A673 (cell line): ENCODE data around the gene PIWIL4. TPM values are rescaled to one million over a fixed set of nuclear protein-coding genes. Genes with fewer than 3 reads are reported as not detected.
A peak's percentile ranks its signal among the peaks of the same experiment; 100 is the strongest.

Experiments used
- BruUV-seq: library from RNA; stranded (reverse); fragments of 400-500 nt; replicated peaks from 2 replicates; lab custom pipeline; 2021; lab: Mats Ljungman, UMichigan
- CTCF ChIA-PET: fragments of 300-600 bp; sonication (Branson Sonifier 250); formaldehyde crosslinking; loops from one replicate; lab custom pipeline; 2022; ENCODE audit warnings: antibody characterized with exemption; lab: Charles Lee
- POLR2A ChIA-PET: fragments of 300-600 bp; sonication (Branson Sonifier 250); formaldehyde crosslinking; loops from one replicate; lab custom pipeline; 2022; ENCODE audit warnings: antibody characterized with exemption; ENCODE audit not compliant: low non-redundant PET; lab: Charles Lee
- DNase-seq: peaks from one replicate; pipeline ENCODE4 v3.0.0-alpha.2; 2015; ENCODE audit warnings: low spot score
- H3K27ac ChIP-seq: fragments of 200-600 bp; sonication (generic); 2 replicates; pipeline ENCODE4 v1.5.1; 2016; ENCODE audit warnings: mixed run types, low read depth, mild to moderate bottlenecking, mixed read lengths, antibody characterized with exemption, low read length; ENCODE audit not compliant: poor library complexity, severe bottlenecking
- H3K27me3 ChIP-seq: fragments of 200-600 bp; sonication (generic); replicated peaks from 2 replicates; pipeline ENCODE4 v1.6.1; 2017; ENCODE audit warnings: mixed run types, low read depth, mild to moderate bottlenecking, mixed read lengths, antibody characterized with exemption, low read length; ENCODE audit not compliant: insufficient read depth, poor library complexity
- H3K36me3 ChIP-seq: fragments of 200-600 bp; sonication (generic); 2 replicates; pipeline ENCODE4 v1.6.1; 2016; ENCODE audit warnings: mixed run types, mild to moderate bottlenecking, mixed read lengths, antibody characterized with exemption, low read length; ENCODE audit not compliant: insufficient read depth, poor library complexity, severe bottlenecking
- H3K4me1 ChIP-seq: fragments of 200-600 bp; sonication (generic); 2 replicates; pipeline ENCODE4 v1.6.1; 2017; ENCODE audit warnings: mixed run types, mild to moderate bottlenecking, mixed read lengths, antibody characterized with exemption, low read length; ENCODE audit not compliant: insufficient read depth, poor library complexity, severe bottlenecking
- H3K4me3 ChIP-seq: fragments of 200-600 bp; sonication (generic); 2 replicates; pipeline ENCODE4 v1.5.1; 2016; ENCODE audit warnings: low read depth, mixed run types, mild to moderate bottlenecking, mixed read lengths, low read length; ENCODE audit not compliant: poor library complexity, severe bottlenecking
- H3K9me3 ChIP-seq: fragments of 200-600 bp; sonication (generic); 2 replicates; pipeline ENCODE4 v1.6.1; 2016; ENCODE audit warnings: mixed run types, low read depth, mild to moderate bottlenecking, mixed read lengths, antibody characterized with exemption, low read length; ENCODE audit not compliant: poor library complexity, severe bottlenecking
- EZH2 ChIP-seq: fragments of 200-600 bp; sonication (generic); IDR thresholded peaks from 2 replicates; pipeline ENCODE4 v1.6.1; 2017; ENCODE audit warnings: borderline replicate concordance, low read depth, mild to moderate bottlenecking, mixed read lengths, antibody characterized with exemption, low read length; ENCODE audit not compliant: poor library complexity, severe bottlenecking
- intact Hi-C: fragments of 100-400 bp; cut with micrococcal nuclease; formaldehyde crosslinking; loops from one replicate; pipeline ENCODE4 v1.10.0; 2022; ENCODE audit not compliant: unreplicated experiment
- total RNA-seq: library from RNA; stranded (reverse); gene quantifications from 2 replicates; pipeline ENCODE4 v1.2.3, GENCODE V29; 2021
- TF ChIP-seq, protein P1 (sequence below): fragments of 300-800, 200-600 bp; sonication (generic); conservative IDR thresholded peaks from 2 replicates; pipeline ENCODE4 v1.5.1; 2017; ENCODE audit warnings: low read depth, mild to moderate bottlenecking, antibody characterized with exemption, low read length, moderate library complexity, mixed read lengths

PIWIL4 gene
- total RNA-seq, 1 experiment from 2014 or later = 1.6 TPM

DNA sequence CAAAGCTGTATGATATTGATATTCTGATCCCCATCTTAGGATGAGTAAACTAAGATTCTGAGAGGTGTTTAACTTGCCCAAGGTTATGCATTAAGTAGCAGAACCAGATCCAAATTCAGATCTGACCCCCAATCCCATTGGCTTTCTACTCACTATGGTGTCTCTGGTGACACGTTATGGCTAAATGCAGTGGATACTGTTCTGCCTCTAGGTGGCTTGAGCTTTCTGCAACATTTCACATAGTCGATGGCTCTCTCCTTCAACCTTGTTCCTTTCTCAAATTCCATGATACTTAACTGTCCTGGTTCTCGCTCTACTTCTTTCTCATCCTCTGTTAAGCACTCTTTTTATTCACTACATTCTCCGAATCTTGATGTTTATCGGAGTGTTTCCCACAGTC lies 45.5 kb upstream of the PIWIL4 start:
- Histone ChIP-seq H3K4me1 (no peaks in the 10 kb centered on the region), H3K4me3 (no peak overlapping the region), H3K27ac (no peak overlapping the region), H3K9me3 (no peaks in the 10 kb centered on the region), H3K27me3 (no peaks in the 10 kb centered on the region), H3K36me3 (no peaks in the 10 kb centered on the region)
- intact Hi-C loops = loop anchor here (2.0 kb wide), 1 partner anchor 75 kb away; no protein-coding TSS in a partner anchor
- ChIA-PET POLR2A (interaction anchor here (0.6 kb wide), 1 partner anchor 182 kb away, joined by 15 read pairs; no protein-coding TSS in a partner anchor), CTCF (interaction anchor here (0.8 kb wide), 1 partner anchor 59 kb away, joined by 8 read pairs; no protein-coding TSS in a partner anchor)
- peak; percentile 52 for DNase-seq
- no TSS peak for BruUV-seq
- TF ChIP-seq EZH2 = no peak
- TF ChIP-seq, protein P1, sequence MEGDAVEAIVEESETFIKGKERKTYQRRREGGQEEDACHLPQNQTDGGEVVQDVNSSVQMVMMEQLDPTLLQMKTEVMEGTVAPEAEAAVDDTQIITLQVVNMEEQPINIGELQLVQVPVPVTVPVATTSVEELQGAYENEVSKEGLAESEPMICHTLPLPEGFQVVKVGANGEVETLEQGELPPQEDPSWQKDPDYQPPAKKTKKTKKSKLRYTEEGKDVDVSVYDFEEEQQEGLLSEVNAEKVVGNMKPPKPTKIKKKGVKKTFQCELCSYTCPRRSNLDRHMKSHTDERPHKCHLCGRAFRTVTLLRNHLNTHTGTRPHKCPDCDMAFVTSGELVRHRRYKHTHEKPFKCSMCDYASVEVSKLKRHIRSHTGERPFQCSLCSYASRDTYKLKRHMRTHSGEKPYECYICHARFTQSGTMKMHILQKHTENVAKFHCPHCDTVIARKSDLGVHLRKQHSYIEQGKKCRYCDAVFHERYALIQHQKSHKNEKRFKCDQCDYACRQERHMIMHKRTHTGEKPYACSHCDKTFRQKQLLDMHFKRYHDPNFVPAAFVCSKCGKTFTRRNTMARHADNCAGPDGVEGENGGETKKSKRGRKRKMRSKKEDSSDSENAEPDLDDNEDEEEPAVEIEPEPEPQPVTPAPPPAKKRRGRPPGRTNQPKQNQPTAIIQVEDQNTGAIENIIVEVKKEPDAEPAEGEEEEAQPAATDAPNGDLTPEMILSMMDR = peak; percentile 70

DNA sequence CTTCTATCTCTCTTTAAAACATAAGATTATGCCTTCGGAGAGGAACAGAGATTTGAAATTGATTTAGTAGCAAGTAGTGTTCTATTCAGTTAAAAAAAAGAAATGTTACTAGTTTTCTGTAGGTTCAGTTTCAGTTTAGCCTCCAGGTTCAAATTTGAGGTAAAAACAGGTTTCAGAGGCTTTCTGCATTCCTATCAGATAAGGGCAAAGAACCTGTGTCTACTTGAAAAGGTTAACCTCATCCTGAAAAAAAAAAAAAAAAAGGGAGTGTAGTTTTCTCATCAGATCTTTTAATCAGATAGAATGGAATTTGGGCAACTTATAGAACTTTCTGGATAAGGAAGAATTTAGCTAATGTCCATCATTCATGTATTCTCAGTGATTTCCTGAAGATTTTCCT lies 42.8 kb upstream of the PIWIL4 start:
- intact Hi-C loops = no loop called here

GRCh38 chr11:94525546-94526324 lies 41.4 kb upstream of the PIWIL4 start:
- DNase-seq = peak; percentile 82
- Histone ChIP-seq H3K4me1 (no peaks in the 10 kb centered on the region), H3K27ac (no peak overlapping the region), H3K36me3 (no peaks in the 10 kb centered on the region), H3K4me3 (no peak overlapping the region), H3K9me3 (no peaks in the 10 kb centered on the region), H3K27me3 (no peaks in the 10 kb centered on the region)
- ChIA-PET POLR2A (interaction anchor here (0.5 to 0.6 kb wide), 2 partner anchors 15 to 681 kb away, joined by 3 to 4 read pairs; no protein-coding TSS in a partner anchor), CTCF (no interaction called here)
- no TSS peak for BruUV-seq
- TF ChIP-seq, protein P1 = no peak
- no peak for TF ChIP-seq EZH2
- intact Hi-C loops = no loop called here

More for the DNA sequence above, 42.8 kb upstream of the PIWIL4 start:
- ChIA-PET CTCF (no interaction called here), POLR2A (no interaction called here)
- Histone ChIP-seq H3K4me1 (no peaks in the 10 kb centered on the region), H3K36me3 (no peaks in the 10 kb centered on the region), H3K4me3 (no peak overlapping the region), H3K27ac (no peak overlapping the region), H3K9me3 (no peaks in the 10 kb centered on the region), H3K27me3 (no peaks in the 10 kb centered on the region)
- no peak for DNase-seq
- no TSS peak for BruUV-seq
- TF ChIP-seq EZH2 = no peak
